ENCODE data around the gene PDE1A. TPM values are rescaled to one million over a fixed set of nuclear protein-coding genes. Genes with fewer than 3 reads are reported as not detected.

PDE1A gene
- total and polyA plus RNA-seq, 9 donors, result 7.3 to 13.8 (median 10.7) TPM

- Histone ChIP-seq H3K27ac (ENCODE audit: low read length) (no peak overlapping the region), H3K4me3 (ENCODE audit: low read length) (no peak overlapping the region), H3K4me1 (ENCODE audit: control insufficient read depth, insufficient read depth, low read length) (no peaks in the 10 kb centered on the region), H3K9me3 (replicated peaks; ENCODE audit: control insufficient read depth, low read depth, low read length) (no peaks in the 10 kb centered on the region), H3K27me3 (ENCODE audit: control insufficient read depth, insufficient read depth, low read length) (no peaks in the 10 kb centered on the region), H3K36me3 (ENCODE audit: control insufficient read depth, insufficient read depth, low read length) (no peaks in the 10 kb centered on the region)
- peak; percentile 33 for DNase-seq
- WGBS (ENCODE audit: insufficient coverage), result no CpG with 5 or more reads among the region's 2 CpGs
These were observed 18.0 kb upstream of the PDE1A start for GRCh38 chr2:182444806-182445205.

- Histone ChIP-seq H3K4me1 (ENCODE audit: control insufficient read depth, insufficient read depth, low read length) (no peaks in the 10 kb centered on the region), H3K9me3 (replicated peaks; ENCODE audit: control insufficient read depth, low read depth, low read length) (no peaks in the 10 kb centered on the region), H3K27ac (ENCODE audit: low read length) (no peak overlapping the region), H3K36me3 (ENCODE audit: control insufficient read depth, insufficient read depth, low read length) (no peaks in the 10 kb centered on the region), H3K27me3 (ENCODE audit: control insufficient read depth, insufficient read depth, low read length) (no peaks in the 10 kb centered on the region), H3K4me3 (ENCODE audit: low read length) (no peak overlapping the region)
- no peak for DNase-seq
These were observed 17.3 kb upstream of the PDE1A start for GRCh38 chr2:182444170-182444569.

GRCh38 chr2:182436252-182436651 is 9.4 kb upstream of the PDE1A start:
- H3K4me1 ChIP-seq (ENCODE audit: control insufficient read depth, insufficient read depth, low read length), result no peaks in the 10 kb centered on the region
- no peaks in the 10 kb centered on the region for H3K36me3 ChIP-seq (ENCODE audit: control insufficient read depth, insufficient read depth, low read length)
- WGBS (ENCODE audit: insufficient coverage), result no CpG with 5 or more reads among the region's 1 CpG
- no peak overlapping the region for H3K27ac ChIP-seq (ENCODE audit: low read length)
- H3K9me3 ChIP-seq (replicated peaks; ENCODE audit: control insufficient read depth, low read depth, low read length), result no peaks in the 10 kb centered on the region
- DNase-seq, result no peak
- no peak overlapping the region for H3K4me3 ChIP-seq (ENCODE audit: low read length)
- H3K27me3 ChIP-seq (ENCODE audit: control insufficient read depth, insufficient read depth, low read length), result no peaks in the 10 kb centered on the region

- Histone ChIP-seq H3K4me1 (ENCODE audit: control insufficient read depth, insufficient read depth, low read length) (no peaks in the 10 kb centered on the region), H3K27ac (ENCODE audit: low read length) (no peak overlapping the region), H3K27me3 (ENCODE audit: control insufficient read depth, insufficient read depth, low read length) (no peaks in the 10 kb centered on the region), H3K36me3 (ENCODE audit: control insufficient read depth, insufficient read depth, low read length) (no peaks in the 10 kb centered on the region), H3K9me3 (replicated peaks; ENCODE audit: control insufficient read depth, low read depth, low read length) (no peaks in the 10 kb centered on the region), H3K4me3 (ENCODE audit: low read length) (no peak overlapping the region)
- WGBS (ENCODE audit: insufficient coverage), result no CpG with 5 or more reads among the region's 1 CpG
- DNase-seq, result peak; percentile 58
These were observed 8.9 kb upstream of the PDE1A start for GRCh38 chr2:182435754-182436153.

GRCh38 chr2:182432051-182432450 is 5.2 kb upstream of the PDE1A start:
- no peaks in the 10 kb centered on the region for H3K27me3 ChIP-seq (ENCODE audit: control insufficient read depth, insufficient read depth, low read length)
- WGBS (ENCODE audit: insufficient coverage), result no CpG with 5 or more reads among the region's 1 CpG
- no peaks in the 10 kb centered on the region for H3K36me3 ChIP-seq (ENCODE audit: control insufficient read depth, insufficient read depth, low read length)
- no peaks in the 10 kb centered on the region for H3K4me1 ChIP-seq (ENCODE audit: control insufficient read depth, insufficient read depth, low read length)
- no peaks in the 10 kb centered on the region for H3K9me3 ChIP-seq (replicated peaks; ENCODE audit: control insufficient read depth, low read depth, low read length)
- H3K4me3 ChIP-seq (ENCODE audit: low read length), result no peak overlapping the region
- no peak for DNase-seq
- H3K27ac ChIP-seq (ENCODE audit: low read length), result no peak overlapping the region

- Histone ChIP-seq H3K4me3 (ENCODE audit: low read length) (no peak overlapping the region), H3K4me1 (ENCODE audit: control insufficient read depth, insufficient read depth, low read length) (no peaks in the 10 kb centered on the region), H3K27me3 (ENCODE audit: control insufficient read depth, insufficient read depth, low read length) (no peaks in the 10 kb centered on the region), H3K9me3 (replicated peaks; ENCODE audit: control insufficient read depth, low read depth, low read length) (no peaks in the 10 kb centered on the region), H3K36me3 (ENCODE audit: control insufficient read depth, insufficient read depth, low read length) (no peaks in the 10 kb centered on the region), H3K27ac (ENCODE audit: low read length) (no peak overlapping the region)
- peak; percentile 60 for DNase-seq
- WGBS (ENCODE audit: insufficient coverage), result no CpG with 5 or more reads among the region's 1 CpG
These were observed 1.6 kb upstream of the PDE1A start for GRCh38 chr2:182428476-182428875.

- peak; percentile 45 for DNase-seq
- H3K27ac ChIP-seq (ENCODE audit: low read length), result peak overlapping the region; percentile 74
These were observed 536 bp downstream of the PDE1A start for GRCh38 chr2:182426082-182426917.

GRCh38 chr2:182422864-182423263 is 4.0 kb downstream of the PDE1A start:
- no peaks in the 10 kb centered on the region for H3K27me3 ChIP-seq (ENCODE audit: control insufficient read depth, insufficient read depth, low read length)
- H3K4me3 ChIP-seq (ENCODE audit: low read length), result no peak overlapping the region
- H3K27ac ChIP-seq (ENCODE audit: low read length), result no peak overlapping the region
- DNase-seq, result no peak
- no peaks in the 10 kb centered on the region for H3K9me3 ChIP-seq (replicated peaks; ENCODE audit: control insufficient read depth, low read depth, low read length)
- no peaks in the 10 kb centered on the region for H3K36me3 ChIP-seq (ENCODE audit: control insufficient read depth, insufficient read depth, low read length)
- 17% methylated on average over 2 of the region's 3 CpGs for WGBS (ENCODE audit: insufficient coverage)
- H3K4me1 ChIP-seq (ENCODE audit: control insufficient read depth, insufficient read depth, low read length), result no peaks in the 10 kb centered on the region

More at GRCh38 chr2:182426082-182426917, 536 bp downstream of the PDE1A start:
- 21% methylated on average over 4 of the region's 8 CpGs for WGBS (ENCODE audit: insufficient coverage)
- Histone ChIP-seq H3K36me3 (ENCODE audit: control insufficient read depth, insufficient read depth, low read length) (no peaks in the 10 kb centered on the region), H3K9me3 (replicated peaks; ENCODE audit: control insufficient read depth, low read depth, low read length) (no peaks in the 10 kb centered on the region), H3K4me1 (ENCODE audit: control insufficient read depth, insufficient read depth, low read length) (no peaks in the 10 kb centered on the region), H3K27me3 (ENCODE audit: control insufficient read depth, insufficient read depth, low read length) (no peaks in the 10 kb centered on the region), H3K4me3 (ENCODE audit: low read length) (peak overlapping the region; percentile 46)

- no peaks in the 10 kb centered on the region for H3K9me3 ChIP-seq (replicated peaks; ENCODE audit: control insufficient read depth, low read depth, low read length)
- H3K4me1 ChIP-seq (ENCODE audit: control insufficient read depth, insufficient read depth, low read length), result no peaks in the 10 kb centered on the region
- no peak overlapping the region for H3K27ac ChIP-seq (ENCODE audit: low read length)
- peak; percentile 66 for DNase-seq
- no peaks in the 10 kb centered on the region for H3K36me3 ChIP-seq (ENCODE audit: control insufficient read depth, insufficient read depth, low read length)
- no peak overlapping the region for H3K4me3 ChIP-seq (ENCODE audit: low read length)
- whole genome bisulfite sequencing (ENCODE audit: insufficient coverage), result 8% methylated on average over 2 of the region's 5 CpGs
- H3K27me3 ChIP-seq (ENCODE audit: control insufficient read depth, insufficient read depth, low read length), result no peaks in the 10 kb centered on the region
These were observed 6.2 kb downstream of the PDE1A start for GRCh38 chr2:182420669-182421068.

GRCh38 chr2:182416861-182417260 is 10.0 kb downstream of the PDE1A start:
- no peaks in the 10 kb centered on the region for H3K27me3 ChIP-seq (ENCODE audit: control insufficient read depth, insufficient read depth, low read length)
- no peaks in the 10 kb centered on the region for H3K4me1 ChIP-seq (ENCODE audit: control insufficient read depth, insufficient read depth, low read length)
- no peaks in the 10 kb centered on the region for H3K36me3 ChIP-seq (ENCODE audit: control insufficient read depth, insufficient read depth, low read length)
- no peak overlapping the region for H3K4me3 ChIP-seq (ENCODE audit: low read length)
- H3K27ac ChIP-seq (ENCODE audit: low read length), result no peak overlapping the region
- DNase-seq, result no peak
- whole genome bisulfite sequencing (ENCODE audit: insufficient coverage), result 89% methylated on average over 4 of the region's 5 CpGs
- H3K9me3 ChIP-seq (replicated peaks; ENCODE audit: control insufficient read depth, low read depth, low read length), result no peaks in the 10 kb centered on the region

Data from muscle of leg (tissue), 11 donors.